Stomach (tissue), 9 donors: ENCODE data around the gene HP. TPM values are rescaled to one million over a fixed set of nuclear protein-coding genes. Genes with fewer than 3 reads are reported as not detected.

Source experiments
- DNase-seq, 2 donors: peaks; one replicate each; pipeline versions ENCODE4 v3.0.0 to v3.0.0-alpha.2; 2013 to 2019
- H3K27ac ChIP-seq, 5 donors: fragments of 200-600 bp in 4 of 5; sonication (generic) in 4 of 5; one replicate each; pipeline ENCODE4 v1.5.1; 2013 to 2019; ENCODE audit warnings: mild to moderate bottlenecking in 1 of 5, moderate library complexity in 1 of 5
- H3K27me3 ChIP-seq, 3 donors: fragments of 200-600 bp; sonication (generic); one replicate each; pipeline ENCODE4 v1.5.1; 2017 to 2019; ENCODE audit warnings: mixed run types in 1 of 3
- H3K36me3 ChIP-seq, 4 donors: fragments of 200-600 bp; sonication (generic); 1 replicate in 3 of 4; 2 replicates in 1 of 4; pipeline ENCODE4 v1.5.1; 2016 to 2019
- H3K4me1 ChIP-seq, 4 donors: fragments of 200-600 bp; sonication (generic); one replicate each; pipeline ENCODE4 v1.5.1; 2016 to 2019
- H3K4me3 ChIP-seq, 4 donors: fragments of 200-600 bp; sonication (generic) in 3 of 4; one replicate each; pipeline ENCODE4 v1.5.1; 2016 to 2019; ENCODE audit warnings: mild to moderate bottlenecking in 1 of 4
- H3K9me3 ChIP-seq, 4 donors: fragments of 200-600 bp; sonication (generic); one replicate each; pipeline ENCODE4 v1.5.1; 2016 to 2019
- EP300 ChIP-seq: sonication (generic); formaldehyde crosslinking; IDR thresholded peaks from one replicate; pipeline ENCODE4 v1.6.1; 2017; ENCODE audit warnings: antibody characterized with exemption
- POLR2A ChIP-seq, 4 donors: fragments of 450-650 bp; IDR thresholded peaks; one replicate each; pipeline ENCODE4 v1.6.1; 2016; ENCODE audit warnings: antibody characterized with exemption in 4 of 4, control low read depth in 2 of 4, mild to moderate bottlenecking in 1 of 4, moderate library complexity in 1 of 4
- POLR2AphosphoS5 ChIP-seq, 3 donors: sonication (generic); formaldehyde crosslinking; IDR thresholded peaks; one replicate each; pipeline ENCODE4 v1.6.1; 2016; ENCODE audit warnings: antibody characterized with exemption in 3 of 3
- WGBS, 5 donors: extraction: QIAGEN DNeasy Blood & Tissue Kit in 3 of 5; methylation state at CpG; one replicate each; pipeline versions ENCODE4 v1.1.5 to v1.1.7; 2013 to 2018; 5-methylcytosine and 5-hydroxymethylcytosine counted together
- intact Hi-C: fragments of 100-400 bp; cut with DNase I; formaldehyde crosslinking; loops from one replicate; pipeline ENCODE4 v1.15.1; 2023; ENCODE audit warnings: low total_unique reads
- polyA plus RNA-seq, 3 donors: library from polyadenylated mRNA; stranded (reverse); fragments of 200-250 nt; gene quantifications; one replicate each; pipeline ENCODE4 v1.2.3, GENCODE V29; 2013
- total RNA-seq, 5 donors: library from RNA; depleted of rRNA; stranded (reverse); fragments of >200 nt; gene quantifications; one replicate each; pipeline versions ENCODE4 v1.1.0 to v1.2.3, GENCODE V29; 2014 to 2016
- TF ChIP-seq, protein P1 (sequence below), 7 experiments: fragments of 450-650 bp in 4 of 7; fragments of 200-600 bp in 3 of 7; sonication (generic) in 3 of 7; IDR thresholded peaks; one replicate each; pipeline ENCODE4 v1.5.1; 2016 to 2019; ENCODE audit warnings: antibody characterized with exemption in 7 of 7, control low read depth in 2 of 7, mild to moderate bottlenecking in 1 of 7
- donor health status: healthy with polysubstance abuse.
- donor health status: Bipolar disorder and iron deficiency.
- donor health status: healthy.

Gene HP
- total and polyA plus RNA-seq, 8 donors = 1.6 to 8.8 (median 3.3) TPM; not detected in 3

GRCh38 chr16:72024862-72025382 is 29.4 kb upstream of the HP start:
- TF ChIP-seq EP300 (no peak), POLR2A (IDR thresholded peaks at IDR 0.05) (no peak), POLR2AphosphoS5 (IDR thresholded peaks at IDR 0.05) (no peak)
- TF ChIP-seq, protein P1, sequence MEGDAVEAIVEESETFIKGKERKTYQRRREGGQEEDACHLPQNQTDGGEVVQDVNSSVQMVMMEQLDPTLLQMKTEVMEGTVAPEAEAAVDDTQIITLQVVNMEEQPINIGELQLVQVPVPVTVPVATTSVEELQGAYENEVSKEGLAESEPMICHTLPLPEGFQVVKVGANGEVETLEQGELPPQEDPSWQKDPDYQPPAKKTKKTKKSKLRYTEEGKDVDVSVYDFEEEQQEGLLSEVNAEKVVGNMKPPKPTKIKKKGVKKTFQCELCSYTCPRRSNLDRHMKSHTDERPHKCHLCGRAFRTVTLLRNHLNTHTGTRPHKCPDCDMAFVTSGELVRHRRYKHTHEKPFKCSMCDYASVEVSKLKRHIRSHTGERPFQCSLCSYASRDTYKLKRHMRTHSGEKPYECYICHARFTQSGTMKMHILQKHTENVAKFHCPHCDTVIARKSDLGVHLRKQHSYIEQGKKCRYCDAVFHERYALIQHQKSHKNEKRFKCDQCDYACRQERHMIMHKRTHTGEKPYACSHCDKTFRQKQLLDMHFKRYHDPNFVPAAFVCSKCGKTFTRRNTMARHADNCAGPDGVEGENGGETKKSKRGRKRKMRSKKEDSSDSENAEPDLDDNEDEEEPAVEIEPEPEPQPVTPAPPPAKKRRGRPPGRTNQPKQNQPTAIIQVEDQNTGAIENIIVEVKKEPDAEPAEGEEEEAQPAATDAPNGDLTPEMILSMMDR (IDR thresholded peaks at IDR 0.05) = no peak
- no peak overlapping the region for H3K4me3 ChIP-seq
- peaks cover 12 to 86% (median 77%) of the 10 kb centered on the region in 4 donors for H3K36me3 ChIP-seq
- H3K9me3 ChIP-seq = no peaks in the 10 kb centered on the region
- no peaks in the 10 kb centered on the region for H3K27me3 ChIP-seq
- intact Hi-C loops = no loop called here
- no peaks in the 10 kb centered on the region for H3K4me1 ChIP-seq
- no peak for DNase-seq
- 65 to 75% (median 70%) methylated on average over 6 of the region's 6 CpGs for WGBS, 5 donors
- no peak overlapping the region for H3K27ac ChIP-seq

DNA sequence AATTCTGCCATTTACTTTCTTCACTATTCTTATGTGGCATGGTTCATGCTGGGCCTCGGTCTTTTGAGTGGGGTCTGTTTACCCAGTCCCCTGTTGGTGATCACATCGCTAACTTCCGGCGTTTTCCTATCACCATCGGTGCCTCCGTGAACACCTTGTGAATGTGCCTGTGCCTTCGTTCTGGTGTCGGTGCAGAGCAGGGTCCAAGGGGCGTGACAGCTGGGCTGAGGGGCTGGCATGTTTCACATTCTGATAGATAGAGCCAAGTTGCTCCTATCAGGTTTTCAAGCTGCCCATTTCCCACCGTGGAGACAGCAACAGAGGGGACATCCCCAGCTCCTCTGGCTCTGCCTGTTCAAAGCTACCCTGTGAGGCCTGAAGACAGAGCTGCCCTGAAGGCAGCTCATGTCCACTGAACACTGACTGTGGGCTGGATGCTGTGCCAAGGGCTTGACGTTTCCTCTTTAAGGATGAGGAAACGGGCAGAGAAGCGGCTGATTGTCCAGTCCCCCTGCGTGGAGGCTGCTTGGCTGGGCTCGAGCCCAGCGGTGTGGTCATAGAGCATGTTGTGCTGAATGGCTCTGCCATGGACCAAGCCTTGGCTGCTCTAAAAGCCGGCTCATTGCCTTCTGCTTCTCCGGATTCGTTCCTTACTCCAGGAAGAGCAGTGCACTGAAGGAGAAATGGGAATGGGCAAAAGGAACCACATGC is 28.7 kb upstream of the HP start:
- Histone ChIP-seq H3K4me1 (no peaks in the 10 kb centered on the region), H3K9me3 (no peaks in the 10 kb centered on the region), H3K27me3 (no peaks in the 10 kb centered on the region), H3K36me3 (peaks cover 12 to 81% (median 72%) of the 10 kb centered on the region in 4 donors), H3K27ac (no peak overlapping the region), H3K4me3 (no peak overlapping the region)
- WGBS, 5 donors = 79 to 92% (median 89%) methylated on average over 17 to 19 of the region's 19 CpGs
- intact Hi-C loops = no loop called here
- TF ChIP-seq, protein P1 (IDR thresholded peaks at IDR 0.05) = no peak
- TF ChIP-seq POLR2AphosphoS5 (IDR thresholded peaks at IDR 0.05) (no peak), EP300 (no peak), POLR2A (IDR thresholded peaks at IDR 0.05) (no peak)
- no peak for DNase-seq

DNA sequence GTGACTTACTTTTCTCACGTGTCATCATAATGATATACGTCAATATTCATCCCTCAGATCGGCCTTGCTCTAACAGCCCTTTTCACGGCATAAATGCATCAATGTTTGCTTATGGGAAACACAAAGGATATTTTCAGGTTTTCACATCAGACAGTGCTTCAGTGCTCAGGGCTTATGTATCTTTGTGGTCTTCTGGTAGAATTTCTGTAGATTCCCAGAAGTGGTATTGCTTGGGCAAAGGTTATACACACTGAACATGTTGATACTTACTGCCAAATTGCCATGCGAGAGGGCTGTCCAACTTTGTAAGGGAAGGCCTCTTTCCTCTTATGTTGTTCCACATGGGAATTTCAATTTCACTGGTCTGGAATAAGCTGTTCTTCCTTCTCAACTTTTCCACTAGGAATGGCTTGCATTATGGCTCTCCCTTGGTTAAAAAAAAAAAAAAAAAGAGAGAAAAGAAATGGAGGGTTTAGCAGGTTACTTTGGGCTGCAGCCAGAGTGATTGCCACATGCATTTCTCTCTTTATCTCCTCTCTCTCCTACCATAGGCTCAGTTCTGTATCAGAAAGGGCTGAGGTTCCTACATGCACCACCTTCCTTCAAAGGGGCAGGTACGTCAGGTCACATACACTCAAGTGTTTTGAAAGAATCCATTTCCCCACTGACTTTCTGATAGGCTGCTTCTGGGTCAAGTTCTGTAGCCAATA is 26.5 kb upstream of the HP start:
- no peaks in the 10 kb centered on the region for H3K27me3 ChIP-seq
- H3K36me3 ChIP-seq = peaks cover 7 to 58% (median 50%) of the 10 kb centered on the region in 4 donors
- H3K4me3 ChIP-seq = no peak overlapping the region
- H3K4me1 ChIP-seq = no peaks in the 10 kb centered on the region
- intact Hi-C loops = no loop called here
- H3K27ac ChIP-seq = no peak overlapping the region
- TF ChIP-seq, protein P1 (IDR thresholded peaks at IDR 0.05) = no peak
- TF ChIP-seq EP300 (no peak), POLR2AphosphoS5 (IDR thresholded peaks at IDR 0.05) (no peak), POLR2A (IDR thresholded peaks at IDR 0.05) (no peak)
- H3K9me3 ChIP-seq = no peaks in the 10 kb centered on the region
- no peak for DNase-seq
- WGBS, 5 donors = 90 to 94% (median 92%) methylated on average over 6 of the region's 6 CpGs

DNA sequence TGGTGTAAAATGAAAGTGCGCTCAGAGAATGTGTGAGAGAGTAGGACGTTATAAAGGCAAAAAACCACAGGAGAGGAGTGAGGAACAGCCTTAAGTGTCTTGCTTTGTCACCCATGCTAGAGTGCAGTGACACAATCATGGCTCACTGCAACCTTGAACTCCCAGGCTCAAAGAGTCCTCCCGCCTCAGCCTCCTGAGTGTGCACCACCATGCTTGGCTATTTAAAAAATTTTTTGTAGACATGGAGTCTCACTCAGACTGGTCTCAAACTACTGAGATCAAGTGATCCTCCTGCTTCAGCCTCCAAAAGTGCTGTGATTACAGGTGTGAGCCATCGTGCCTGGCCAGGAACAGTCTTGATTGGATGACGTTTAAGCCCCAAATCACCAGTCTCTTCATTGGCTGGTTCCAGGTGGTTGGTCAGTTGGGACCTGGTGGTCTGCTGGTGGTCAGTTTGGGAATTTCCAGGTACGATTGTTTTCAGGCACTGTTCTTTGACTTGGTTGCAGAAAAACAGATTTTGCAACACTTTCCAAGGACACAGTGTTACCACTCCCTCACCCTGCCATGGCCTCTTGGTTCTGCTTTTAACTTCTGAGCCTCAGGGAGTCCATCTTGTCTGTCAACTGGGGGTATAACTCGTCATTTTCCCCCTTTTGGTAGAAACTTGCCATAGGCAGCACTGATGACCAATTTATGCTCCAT is 24.6 kb upstream of the HP start:
- no peaks in the 10 kb centered on the region for H3K27me3 ChIP-seq
- H3K4me1 ChIP-seq = no peaks in the 10 kb centered on the region
- H3K4me3 ChIP-seq = no peak overlapping the region
- H3K9me3 ChIP-seq = no peaks in the 10 kb centered on the region
- DNase-seq = no peak
- intact Hi-C loops = no loop called here
- peaks cover 0 to 44% (median 33%) of the 10 kb centered on the region in 4 donors for H3K36me3 ChIP-seq
- H3K27ac ChIP-seq = no peak overlapping the region
- TF ChIP-seq, protein P1 (IDR thresholded peaks at IDR 0.05) = no peak
- no peak for TF ChIP-seq POLR2AphosphoS5 (IDR thresholded peaks at IDR 0.05)
- no peak for TF ChIP-seq POLR2A (IDR thresholded peaks at IDR 0.05)
- no peak for TF ChIP-seq EP300
- WGBS, 5 donors = 86 to 91% (median 89%) methylated on average over 7 of the region's 7 CpGs
